ENCODE results near the gene UMODL1.
A peak's percentile ranks its signal among the peaks of the same experiment; 100 is the strongest.

UMODL1 gene

DNA sequence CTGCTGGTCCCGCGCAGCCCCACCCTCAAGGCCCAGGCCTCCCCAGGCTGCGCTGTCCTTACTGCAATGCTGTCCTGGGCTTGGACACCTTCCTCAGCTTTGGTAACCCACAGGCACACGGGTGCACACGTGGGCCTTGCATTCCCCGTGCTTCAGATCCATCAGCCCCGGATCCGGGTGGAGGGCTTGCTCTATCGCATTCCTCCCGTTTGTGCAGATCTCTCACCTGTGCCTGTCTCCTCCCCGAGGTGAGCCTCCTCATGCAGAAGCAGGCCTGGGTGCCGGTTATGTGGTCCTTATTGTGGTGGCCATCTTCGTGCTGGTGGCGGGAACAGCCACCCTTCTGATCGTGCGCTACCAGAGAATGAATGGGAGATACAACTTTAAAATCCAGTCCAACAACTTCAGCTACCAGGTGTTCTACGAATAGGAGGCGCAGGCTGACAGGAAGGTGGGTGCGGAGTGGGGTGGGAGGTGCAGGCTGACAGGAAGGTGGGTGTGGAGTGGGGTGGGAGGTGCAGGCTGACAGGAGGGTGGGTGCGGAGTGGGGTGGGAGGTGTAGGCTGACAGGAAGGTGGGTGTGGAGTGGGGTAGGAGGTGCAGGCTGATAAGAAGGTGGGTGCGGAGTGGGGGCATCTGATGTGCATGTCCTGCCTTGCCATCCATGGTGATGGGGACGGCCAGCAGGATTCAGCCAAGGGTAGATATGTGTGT is 66.2 kb downstream of the UMODL1 start:
- no peak for DNase-seq

DNA sequence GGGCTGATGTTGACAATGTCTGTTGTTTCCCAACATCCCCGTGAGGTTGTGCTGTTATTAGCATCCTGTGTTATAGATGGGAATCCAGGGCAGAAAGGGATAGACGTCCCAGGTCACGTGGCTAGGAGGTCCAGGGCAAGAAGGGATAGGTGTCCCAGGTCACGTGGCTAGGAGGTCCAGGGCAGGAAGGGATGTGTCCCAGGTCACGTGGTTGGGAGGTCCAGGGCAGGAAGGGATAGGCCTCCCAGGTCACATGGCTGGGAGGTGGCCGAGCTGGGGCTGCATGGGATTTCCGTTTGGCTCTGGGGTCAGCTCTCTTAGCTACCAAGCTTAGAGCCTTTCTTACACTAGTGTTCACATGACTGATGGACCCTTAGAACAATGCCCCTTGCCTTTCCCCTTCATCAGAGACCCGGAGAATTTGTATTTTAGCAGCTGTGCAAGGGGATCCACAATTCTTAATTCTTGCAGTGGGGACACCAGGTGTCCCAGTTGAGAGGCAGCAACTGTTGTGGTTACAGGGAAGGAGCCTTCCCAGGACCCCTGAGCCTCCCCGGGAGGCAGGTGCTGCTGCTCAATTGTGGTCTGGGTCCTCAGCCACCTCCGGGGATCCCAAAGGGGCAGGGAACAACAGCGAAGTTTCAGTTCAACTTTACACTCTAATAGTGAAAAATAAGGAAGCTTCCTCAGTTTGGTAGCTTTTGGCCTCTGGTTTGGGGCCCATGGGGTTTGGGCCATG is 69.2 kb downstream of the UMODL1 start:
- DNase-seq, result no peak

DNA sequence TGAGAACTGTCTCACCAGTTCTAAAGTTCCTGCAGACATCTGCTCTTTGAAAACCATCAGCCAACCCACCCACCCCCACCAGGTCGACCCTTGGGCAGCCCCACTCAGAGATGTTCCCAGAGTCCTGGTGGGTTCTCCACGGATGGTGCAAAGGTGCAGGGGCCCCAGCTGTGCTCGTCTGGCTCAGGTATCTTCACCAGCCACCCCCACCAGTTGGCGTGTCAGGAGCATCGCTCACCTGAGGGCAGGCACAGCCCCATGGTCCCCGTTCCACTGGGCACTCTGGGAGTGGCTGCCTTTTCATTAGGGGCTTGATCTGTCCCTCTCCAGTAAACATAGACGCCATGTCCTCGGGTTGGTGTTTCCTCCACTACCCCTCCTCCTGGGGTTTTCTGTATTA is 70.5 kb downstream of the UMODL1 start:
- no peak for DNase-seq

DNA sequence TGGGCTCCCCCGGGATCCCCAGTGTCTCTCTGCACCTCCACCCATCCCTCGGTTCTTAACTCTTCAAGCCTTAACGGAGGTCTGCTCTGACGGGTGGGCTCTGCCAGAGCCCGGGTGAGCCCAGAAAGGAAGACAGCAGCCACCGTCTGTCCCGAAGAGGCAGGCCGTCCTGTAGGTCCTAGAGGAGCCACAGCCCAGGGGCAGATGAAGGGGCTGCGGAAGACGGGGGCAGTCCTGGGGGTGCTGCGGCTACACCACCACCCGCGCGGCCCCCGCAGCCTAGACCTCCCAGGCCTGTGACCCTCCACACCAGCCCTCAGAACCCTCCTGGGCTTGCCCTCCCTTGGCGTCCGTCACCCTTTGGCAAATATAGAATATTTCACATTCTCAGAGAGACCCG is 71.0 kb downstream of the UMODL1 start:
- DNase-seq, result no peak

DNA sequence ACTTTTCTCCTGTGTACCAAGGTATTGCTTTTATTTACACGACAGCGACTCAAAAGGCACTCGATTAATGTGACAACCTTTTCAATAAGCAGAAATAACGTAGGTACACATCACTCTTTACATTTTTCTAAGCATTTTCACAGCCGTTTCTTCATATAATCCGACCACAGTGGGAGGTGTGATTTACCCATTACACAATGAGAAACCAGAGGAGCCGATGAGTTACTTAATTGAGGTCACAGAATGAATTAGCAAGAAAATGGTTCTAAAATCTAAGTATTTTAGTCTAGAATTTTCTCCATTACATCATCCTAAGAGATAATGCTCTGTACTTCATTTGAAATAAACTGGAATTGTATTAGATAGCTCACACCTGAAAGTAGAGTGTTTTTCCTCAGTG is 71.5 kb downstream of the UMODL1 start:
- no peak for DNase-seq

DNA sequence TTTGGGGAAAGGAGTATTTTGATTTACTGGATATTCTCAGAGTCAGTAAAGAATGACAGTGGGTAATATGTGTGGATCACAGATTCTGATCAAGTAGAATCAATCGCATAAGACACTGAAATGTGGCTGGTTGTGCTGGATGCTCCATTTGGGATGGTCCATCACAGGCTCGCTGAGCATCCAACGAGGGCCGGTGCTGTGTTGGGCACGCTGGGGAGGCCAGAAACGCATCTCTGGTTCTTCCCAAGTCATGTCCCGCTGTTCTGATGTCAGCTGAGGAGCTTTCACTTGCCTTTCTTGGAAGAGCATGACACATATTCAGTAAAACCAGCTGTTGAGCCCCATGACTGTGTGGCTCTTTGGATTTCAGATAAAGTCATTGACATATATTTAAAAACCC is 72.0 kb downstream of the UMODL1 start:
- no peak for DNase-seq

DNA sequence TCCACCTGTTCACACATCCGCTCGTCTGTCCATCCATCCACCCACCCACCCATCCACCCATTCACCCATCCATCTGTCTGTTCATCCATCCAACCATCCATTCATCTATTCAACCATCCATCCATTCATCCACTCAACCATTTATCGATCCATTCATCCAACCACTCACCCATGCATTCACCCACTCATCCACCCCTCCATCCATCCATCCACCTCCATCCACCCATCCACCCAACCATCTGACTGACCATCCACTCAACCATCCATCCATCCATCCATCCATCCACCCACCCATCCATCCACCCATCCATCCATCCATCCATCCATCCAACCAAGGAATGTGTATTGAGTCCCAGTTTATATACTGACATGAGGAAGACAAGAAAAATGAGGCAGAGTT is 73.1 kb downstream of the UMODL1 start:
- DNase-seq, result no peak

DNA sequence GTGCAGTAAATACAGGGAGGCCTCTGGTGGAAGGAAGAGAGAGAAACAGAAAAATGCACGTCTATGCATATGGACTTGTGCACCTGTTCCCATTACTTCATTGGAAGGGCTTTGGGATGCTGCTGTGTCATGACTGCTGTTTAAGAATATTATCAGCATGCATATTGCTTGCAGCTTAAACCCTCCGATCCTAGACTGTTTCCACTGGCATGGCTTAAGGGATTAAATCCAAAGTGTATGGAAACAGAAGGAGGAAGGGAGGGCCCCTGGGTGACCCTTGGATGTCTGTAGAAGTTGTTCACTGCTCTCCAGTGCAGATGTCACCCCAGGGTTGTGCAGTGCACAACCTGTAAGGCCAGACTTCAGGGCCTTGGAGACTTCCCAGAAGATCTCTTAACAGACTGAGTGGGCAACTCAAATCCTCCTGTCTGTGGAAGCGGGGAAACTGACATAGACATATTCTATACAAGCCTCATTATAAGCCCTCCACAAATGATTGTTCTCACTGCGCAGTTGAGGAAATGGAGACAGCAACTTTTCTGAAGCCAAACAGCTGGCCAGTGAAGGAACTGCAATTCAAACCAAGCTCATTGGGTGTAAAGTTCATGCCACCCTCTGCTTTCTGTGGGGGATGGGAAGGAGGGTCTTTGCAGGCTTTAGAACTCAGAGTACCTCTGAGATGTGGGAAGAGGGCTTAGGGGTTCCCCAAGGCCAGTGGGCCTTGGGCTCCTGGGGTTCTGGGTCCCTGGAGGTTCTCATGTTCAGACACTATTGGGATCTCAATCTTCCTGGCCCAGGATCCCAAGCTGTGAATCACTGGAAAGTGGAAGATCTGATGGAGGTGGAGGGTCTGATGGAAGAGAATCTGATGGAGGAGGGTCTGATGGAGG is 73.8 kb downstream of the UMODL1 start:
- no peak for DNase-seq

DNA sequence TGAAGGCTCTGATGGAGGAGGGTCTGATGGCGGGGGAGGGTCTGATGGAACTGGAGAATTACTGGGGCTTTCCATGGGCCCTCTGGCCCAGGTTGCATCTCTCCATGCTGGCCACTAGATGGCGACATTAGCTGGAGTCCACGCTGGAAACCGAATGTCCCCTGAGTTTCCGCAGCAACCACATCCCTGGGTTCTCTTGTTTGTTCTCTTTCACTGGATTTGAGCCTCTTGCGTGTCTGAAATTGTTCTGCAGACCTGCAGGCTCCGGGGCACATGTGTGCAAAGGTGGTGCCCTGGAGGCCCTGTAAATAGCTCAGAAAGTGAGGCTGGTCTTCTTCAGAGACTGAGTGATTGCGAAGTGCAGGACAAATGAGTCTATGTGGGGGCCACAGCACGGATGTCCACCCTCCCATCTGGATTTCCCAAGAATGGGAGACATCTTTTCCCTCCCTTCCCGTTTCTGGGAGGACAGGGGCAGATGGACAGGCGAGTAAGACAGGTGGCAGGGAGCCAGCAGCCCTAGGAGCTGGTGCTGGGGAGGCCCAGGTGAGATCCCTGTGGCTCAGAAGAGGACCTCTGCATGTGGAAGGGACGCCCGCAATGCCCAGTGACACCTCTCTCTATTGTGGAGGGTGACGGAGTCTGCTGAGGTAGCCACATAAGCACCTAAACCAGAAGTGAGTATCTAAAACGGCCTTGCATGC is 74.6 kb downstream of the UMODL1 start:
- peak; percentile 60 for DNase-seq

DNA sequence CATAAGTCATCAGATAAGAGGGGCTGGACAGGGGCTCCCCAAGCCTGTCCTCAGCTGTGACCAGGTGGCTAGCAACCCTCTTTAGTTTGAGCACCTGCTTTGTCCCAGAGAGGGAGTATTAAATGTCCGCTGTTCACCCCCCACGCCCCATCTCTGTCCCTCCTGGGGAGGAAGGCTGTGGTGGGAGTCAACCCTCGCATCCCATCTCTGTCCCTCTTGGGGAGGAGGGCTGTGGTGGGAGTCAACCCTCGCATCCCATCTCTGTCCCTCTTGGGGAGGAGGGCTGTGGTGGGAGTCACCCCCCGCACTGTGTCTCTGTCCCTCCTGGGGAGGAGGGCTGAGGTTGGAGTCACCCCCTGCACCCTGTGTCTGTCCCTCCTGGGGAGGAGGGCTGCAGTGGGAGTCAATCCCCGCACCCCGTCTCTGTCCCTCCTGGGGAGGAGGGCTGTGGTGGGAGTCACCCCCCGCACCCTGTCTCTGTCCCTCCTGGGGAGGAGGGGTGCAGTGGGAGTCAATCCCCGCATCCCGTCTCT is 75.2 kb downstream of the UMODL1 start:
- DNase-seq, result no peak

DNA sequence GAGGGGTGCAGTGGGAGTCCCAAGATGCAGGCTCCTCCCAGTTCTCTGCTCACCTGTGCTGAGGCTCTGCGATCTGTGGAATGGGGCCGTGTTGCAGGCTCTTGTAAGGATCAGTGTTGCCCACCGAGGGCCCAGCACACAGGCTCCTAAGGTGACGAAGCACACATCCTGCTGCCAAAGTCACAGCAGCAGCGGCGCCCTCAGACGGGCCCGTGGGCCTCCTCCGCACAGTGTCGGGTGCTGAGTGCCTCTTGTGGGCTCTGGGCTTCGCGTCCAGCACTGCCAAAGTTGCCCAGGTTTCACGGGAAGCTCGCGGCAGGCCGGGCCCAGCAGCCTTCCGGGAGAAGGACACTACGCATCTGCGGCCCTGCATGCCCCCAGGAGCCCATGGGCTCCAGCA is 75.7 kb downstream of the UMODL1 start:
- DNase-seq, result no peak

DNA sequence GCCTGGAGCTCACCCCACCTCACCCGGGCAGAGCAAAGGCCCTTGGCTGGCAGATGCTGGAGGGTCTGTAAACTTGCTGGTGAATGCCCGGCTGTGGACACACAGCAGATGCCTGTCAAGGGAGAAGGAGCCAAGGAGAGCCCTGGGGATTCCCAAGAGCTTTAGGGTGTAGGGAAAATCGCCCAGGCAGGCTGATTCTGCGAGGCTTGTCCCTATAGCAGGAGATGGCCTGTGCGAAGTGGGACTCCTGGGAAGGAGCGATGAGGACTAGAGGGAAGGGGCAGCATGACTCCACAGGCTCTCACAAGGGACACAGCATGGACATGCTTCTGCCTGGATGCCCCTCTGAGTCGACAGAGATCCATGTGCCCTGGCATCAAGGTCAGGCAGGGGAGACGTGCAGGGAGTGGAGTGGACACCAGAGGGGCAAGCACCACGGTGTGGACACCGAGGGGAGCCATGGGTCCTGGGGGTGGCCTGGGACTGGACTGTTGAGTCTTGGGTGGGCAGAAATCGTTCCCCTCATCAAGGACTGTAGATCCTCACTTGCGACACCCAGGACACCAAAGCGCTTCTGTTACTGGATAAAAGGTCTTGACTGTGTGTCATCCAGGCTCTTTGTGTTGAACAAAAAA is 76.4 kb downstream of the UMODL1 start:
- DNase-seq, result no peak

DNA sequence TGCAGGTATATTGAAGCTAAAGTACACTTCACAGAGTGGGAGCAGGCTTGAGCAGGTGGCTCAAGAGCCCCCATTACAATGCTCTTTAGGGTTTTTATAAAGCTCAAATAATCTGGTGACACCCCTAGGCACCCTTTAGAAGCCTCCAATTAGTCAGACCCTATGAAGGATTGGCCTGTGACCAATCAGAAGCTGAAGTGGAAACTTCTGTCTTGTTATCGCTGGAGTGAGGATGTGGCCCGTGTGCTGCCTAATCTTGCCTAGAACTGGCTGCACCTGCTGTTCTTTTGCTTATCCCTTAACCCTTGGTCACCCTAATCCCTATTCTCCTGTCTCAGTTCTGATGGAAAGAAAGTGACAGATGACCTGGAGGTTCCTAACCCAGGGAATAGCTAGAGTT is 77.0 kb downstream of the UMODL1 start:
- no peak for DNase-seq

DNA sequence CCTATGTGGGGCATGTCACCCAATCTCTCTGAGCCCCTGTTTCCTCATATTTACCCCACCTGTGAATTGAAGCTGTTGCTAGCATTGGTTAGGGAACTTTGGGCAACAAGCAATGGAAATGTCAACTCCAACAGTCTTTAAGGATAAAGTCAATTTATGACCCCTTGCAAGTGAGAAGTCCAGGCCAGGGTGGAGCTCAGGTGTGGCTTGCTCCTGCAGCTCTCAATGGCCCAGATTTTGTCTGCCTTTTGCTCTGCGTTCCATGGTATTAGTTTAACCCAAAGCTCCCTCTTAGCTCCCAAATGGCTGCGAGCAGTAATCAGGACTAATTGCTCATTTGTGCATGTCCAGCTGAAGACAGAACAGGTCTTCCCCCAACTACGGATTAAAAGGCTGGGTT is 77.5 kb downstream of the UMODL1 start:
- DNase-seq, result no peak

DNA sequence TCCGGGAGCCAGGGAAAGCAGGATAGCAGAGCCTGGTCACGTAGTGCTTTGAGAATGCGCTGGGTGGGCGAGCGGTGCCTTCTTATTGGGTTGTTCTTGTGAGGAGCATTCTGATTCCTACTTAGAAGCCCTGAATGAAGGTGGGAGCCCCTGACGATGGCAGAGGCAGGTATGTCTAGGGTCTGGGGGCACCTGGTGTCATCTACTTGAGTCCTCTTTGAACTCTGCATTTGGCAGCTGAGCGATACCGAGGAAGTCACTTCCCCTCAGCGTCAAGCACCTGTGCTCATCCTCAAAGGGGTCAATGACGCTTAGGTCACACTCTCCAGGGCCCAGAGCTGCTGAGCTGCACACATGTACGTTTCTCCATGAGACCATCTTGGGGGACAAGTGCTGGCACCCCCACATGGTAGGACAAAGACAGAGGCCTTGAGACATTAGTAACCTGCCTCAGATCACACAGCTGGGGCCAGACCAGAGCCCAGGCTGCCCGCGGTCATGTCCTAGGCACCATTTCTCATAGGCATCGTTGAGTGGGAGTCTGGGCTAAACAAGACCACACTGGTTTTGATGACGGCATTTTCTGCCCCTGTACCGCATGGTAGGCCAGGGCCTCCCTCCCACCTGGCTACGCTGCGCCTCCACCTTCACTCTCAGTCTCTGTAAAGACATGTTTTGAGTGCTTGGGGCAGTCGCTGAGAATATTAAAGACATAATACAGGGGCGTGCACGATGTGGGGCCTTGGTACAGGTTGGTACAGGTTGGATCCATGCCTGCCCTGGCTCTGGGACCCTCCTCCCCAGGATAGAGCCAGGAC is 78.7 kb downstream of the UMODL1 start:
- DNase-seq, result no peak

DNA sequence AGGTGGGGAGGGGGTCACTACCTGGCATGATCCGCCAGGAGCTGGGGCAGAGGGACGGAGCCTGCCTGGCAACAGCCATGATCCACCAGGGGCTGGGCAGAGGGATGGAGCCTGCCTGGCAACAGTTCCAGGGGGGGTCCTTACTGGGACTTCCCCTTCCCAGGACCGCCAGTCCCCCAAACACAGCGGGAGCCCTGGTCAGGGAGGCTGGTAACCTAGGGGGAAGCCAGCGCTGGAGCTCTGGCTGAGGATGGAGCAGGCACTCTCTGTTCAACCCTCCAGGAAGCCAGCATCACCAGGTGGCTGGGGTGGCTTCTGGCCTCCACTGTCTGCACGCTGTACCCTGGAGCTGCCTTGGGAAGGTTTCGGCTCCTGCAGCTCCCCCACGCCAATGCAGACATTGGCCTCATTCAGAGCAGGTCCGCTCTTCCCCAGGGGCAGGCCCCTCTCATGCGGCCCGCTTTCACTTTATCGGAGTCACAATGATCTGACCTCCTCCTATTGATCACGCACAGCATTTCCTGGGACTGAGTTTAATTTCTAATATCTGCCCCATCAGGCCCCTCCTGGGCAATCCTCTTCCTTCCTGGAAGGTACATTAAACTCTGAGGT is 79.5 kb downstream of the UMODL1 start:
- no peak for DNase-seq

DNA sequence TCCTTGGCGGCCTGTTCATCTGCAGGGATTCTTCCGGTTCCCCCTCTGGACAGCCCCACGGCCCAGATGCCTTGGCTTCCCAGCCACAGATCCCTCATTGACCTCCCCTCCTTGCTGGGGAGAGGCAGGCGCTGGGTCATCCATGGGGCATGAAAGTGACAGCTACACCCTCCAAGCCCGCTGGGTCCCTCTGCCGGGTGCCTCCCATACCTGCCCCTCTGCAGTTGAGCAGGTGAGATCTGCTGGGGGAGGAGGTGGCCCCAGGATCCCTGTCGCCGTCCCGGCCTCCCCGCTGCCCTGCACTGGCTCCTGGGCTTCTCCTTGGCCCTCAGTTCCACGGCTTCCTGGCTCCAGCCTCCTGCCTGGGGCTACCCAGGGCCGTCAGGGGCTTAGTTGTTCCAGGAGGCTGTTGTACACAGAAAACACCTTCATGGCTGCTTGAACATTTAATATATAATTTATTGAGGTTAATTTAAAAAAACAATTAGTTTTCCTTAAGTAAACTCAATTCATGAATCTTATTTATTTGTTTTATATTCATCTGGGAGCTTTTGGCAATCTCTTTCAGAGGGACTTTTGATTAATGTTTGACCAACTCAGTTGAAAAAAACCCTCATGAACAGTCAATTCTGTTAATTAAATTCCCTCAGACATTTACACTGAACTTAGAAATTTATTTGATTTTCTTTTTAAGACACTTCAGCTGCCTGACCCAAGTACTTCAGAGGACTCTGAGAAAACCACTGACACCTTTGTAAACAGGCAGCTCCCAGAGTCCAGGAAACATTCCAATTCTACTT is 80.2 kb downstream of the UMODL1 start:
- no peak for DNase-seq

DNA sequence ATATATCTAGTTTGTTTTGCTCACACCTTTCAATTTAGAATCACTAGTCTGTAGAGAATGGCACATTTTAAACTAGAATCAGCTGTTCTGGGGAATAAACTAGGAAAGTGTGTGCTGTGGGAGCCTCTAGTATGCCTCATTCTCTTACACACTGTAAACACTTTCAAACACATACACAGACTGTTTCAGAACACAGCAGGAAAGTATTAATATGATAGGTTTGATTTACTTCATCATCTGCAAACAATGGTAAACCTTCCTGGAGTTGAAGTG is 80.8 kb downstream of the UMODL1 start:
- no peak for DNase-seq

DNA sequence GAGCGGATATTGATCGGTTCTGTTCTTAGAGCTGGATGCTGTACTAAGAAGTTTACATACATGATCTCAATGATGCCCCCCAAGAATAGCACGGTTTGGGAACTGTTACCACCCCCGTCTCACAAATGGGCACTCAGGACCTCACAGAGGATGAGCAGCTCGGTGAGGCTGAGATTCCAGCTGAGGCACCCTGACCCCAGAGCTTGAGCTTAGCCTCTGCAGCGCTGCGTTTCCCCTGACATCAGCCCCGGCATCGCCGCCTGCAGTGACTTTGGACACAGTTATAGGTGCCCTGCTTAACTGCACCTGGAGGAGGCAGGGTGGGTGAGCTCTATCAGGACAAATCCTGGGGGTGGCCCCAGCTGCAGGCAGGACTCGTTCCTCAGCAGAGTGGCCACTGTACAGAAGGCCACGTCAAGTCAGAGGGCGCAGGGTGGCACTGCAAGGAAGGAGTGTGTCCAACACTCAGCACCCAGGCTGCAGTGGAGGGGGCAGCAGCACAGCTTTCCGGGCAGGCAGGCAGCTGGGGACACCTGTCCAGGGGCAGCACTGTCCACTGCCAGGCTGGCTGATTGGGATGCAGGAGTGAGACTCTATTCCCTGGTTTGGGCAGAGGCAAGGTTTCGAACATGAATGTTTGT is 82.0 kb downstream of the UMODL1 start:
- DNase-seq, result no peak

DNA sequence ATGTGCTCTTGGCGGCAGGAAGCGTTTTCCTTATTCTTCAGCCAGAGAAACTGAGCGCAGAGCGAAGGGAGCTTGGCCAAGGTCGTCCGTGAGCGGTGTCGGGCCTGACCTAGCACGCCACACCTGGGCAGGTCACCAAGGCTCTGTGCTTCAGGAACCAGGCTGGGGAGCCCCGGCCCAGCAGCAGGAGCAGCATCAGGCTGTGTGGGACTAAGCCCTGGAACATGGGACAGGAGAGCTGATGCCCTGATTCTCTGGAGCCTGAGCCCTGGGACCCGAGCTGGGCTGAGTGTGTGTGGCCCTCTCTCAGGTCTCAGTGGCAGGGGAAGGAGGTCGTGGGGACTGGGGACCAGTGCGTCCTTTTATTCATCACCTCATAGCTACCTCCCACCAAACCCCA is 82.6 kb downstream of the UMODL1 start:
- DNase-seq, result no peak
